GM23338 (cell line): ENCODE results near the gene DNAJC1.

Experiments
- CREB1 ChIP-seq: fragments of 250-450 bp; sonication (Bioruptor Pico); IDR thresholded peaks from 2 replicates; pipeline ENCODE4 v1.5.0; 2020; ENCODE audit warnings: low read depth, mild to moderate bottlenecking, moderate library complexity
- EZH2 ChIP-seq: fragments of 200-600 bp; sonication (generic); IDR thresholded peaks from one replicate; pipeline ENCODE4 v1.8.0; 2017; ENCODE audit warnings: antibody characterized with exemption, mild to moderate bottlenecking, low read depth; ENCODE audit not compliant: unreplicated experiment
- EZH2phosphoT487 ChIP-seq: fragments of 200-600 bp; sonication (generic); IDR thresholded peaks from one replicate; pipeline ENCODE4 v1.8.1; 2018; ENCODE audit warnings: antibody characterized with exemption; ENCODE audit not compliant: unreplicated experiment
- JUNB ChIP-seq: IDR thresholded peaks from one replicate; pipeline ENCODE4 v1.6.1; 2016; ENCODE audit warnings: antibody characterized with exemption; ENCODE audit not compliant: unreplicated experiment
- NANOG ChIP-seq: IDR thresholded peaks from 2 replicates; pipeline ENCODE4 v1.6.1; 2016; ENCODE audit warnings: antibody characterized with exemption, borderline replicate concordance
- POLR2AphosphoS5 ChIP-seq: IDR thresholded peaks from 2 replicates; pipeline ENCODE4 v1.6.1; 2016; ENCODE audit warnings: antibody characterized with exemption, low read depth
- STAT1 ChIP-seq: IDR thresholded peaks from one replicate; pipeline ENCODE4 v1.6.1; 2016; ENCODE audit warnings: antibody characterized with exemption; ENCODE audit not compliant: unreplicated experiment
- ZNF114 ChIP-seq: fragments of 250-450 bp; sonication (Bioruptor Pico); IDR thresholded peaks from 2 replicates; pipeline ENCODE4 v1.5.0; 2020; ENCODE audit warnings: mild to moderate bottlenecking, moderate library complexity
- ZNF331 ChIP-seq: fragments of 250-450 bp; sonication (Bioruptor Pico); IDR thresholded peaks from 2 replicates; pipeline ENCODE4 v1.5.0; 2020; ENCODE audit warnings: low read depth, mild to moderate bottlenecking, moderate library complexity
- TF ChIP-seq, protein P1 (sequence below), 2 experiments: fragments of 200-600 bp in 1 of 2; sonication (generic) in 1 of 2; conservative IDR thresholded peaks; 2 replicates each; pipeline versions ENCODE4 v1.5.1 to v1.6.1; 2016 to 2017; ENCODE audit warnings: antibody characterized with exemption in 2 of 2, low read depth in 2 of 2, mild to moderate bottlenecking in 2 of 2, moderate library complexity in 1 of 2
- TF ChIP-seq, protein P2 (sequence below): IDR thresholded peaks from one replicate; pipeline ENCODE4 v1.6.1; 2018; ENCODE audit warnings: antibody characterized with exemption; ENCODE audit not compliant: unreplicated experiment
- TF ChIP-seq, protein P3 (sequence below): IDR thresholded peaks from 2 replicates; pipeline ENCODE4 v1.6.1; 2016; ENCODE audit warnings: antibody characterized with exemption

DNA sequence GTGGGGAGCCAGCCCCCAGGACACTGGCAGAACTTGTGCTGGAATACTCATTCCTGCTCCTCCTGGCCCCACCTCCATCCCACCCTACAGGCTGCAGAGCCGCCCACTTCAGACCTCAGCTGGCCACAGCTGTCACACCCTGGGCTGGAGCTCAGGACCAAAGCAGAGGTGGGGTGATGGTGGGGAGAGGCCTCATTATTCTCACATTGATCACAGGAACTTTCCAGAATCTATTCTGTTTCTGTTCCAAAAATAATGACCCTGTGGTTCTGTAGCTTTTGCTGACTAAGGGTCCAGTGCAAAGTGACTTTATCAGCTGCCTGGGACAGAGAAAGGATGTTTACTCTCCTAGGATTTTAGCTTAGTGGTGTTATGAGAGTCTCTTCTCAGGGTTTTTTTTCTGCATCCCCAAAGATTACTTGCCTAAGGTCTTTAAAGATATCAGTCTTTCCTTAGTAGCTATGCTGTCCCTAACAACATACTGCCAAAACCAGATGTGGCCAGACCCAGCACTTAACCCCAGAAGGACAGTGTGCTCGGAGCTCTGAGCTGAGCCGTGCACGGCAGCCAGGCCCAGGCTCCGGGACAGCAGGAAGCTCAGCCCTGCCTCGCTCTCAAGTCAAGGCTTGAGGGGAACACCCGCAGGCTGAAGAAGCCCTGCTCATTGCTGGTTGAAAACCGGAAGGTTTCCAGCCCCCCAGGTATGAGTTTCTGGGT is 246.2 kb downstream of the DNAJC1 start:
- TF ChIP-seq, protein P1, sequence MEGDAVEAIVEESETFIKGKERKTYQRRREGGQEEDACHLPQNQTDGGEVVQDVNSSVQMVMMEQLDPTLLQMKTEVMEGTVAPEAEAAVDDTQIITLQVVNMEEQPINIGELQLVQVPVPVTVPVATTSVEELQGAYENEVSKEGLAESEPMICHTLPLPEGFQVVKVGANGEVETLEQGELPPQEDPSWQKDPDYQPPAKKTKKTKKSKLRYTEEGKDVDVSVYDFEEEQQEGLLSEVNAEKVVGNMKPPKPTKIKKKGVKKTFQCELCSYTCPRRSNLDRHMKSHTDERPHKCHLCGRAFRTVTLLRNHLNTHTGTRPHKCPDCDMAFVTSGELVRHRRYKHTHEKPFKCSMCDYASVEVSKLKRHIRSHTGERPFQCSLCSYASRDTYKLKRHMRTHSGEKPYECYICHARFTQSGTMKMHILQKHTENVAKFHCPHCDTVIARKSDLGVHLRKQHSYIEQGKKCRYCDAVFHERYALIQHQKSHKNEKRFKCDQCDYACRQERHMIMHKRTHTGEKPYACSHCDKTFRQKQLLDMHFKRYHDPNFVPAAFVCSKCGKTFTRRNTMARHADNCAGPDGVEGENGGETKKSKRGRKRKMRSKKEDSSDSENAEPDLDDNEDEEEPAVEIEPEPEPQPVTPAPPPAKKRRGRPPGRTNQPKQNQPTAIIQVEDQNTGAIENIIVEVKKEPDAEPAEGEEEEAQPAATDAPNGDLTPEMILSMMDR (conservative IDR thresholded peaks at IDR 0.05; ENCODE audit: low read depth in 2 of 2): no peak
- no peak for TF ChIP-seq EZH2
- TF ChIP-seq STAT1: no peak
- TF ChIP-seq CREB1: no peak
- no peak for TF ChIP-seq POLR2AphosphoS5
- no peak for TF ChIP-seq NANOG
- no peak for TF ChIP-seq ZNF114
- TF ChIP-seq, protein P2, sequence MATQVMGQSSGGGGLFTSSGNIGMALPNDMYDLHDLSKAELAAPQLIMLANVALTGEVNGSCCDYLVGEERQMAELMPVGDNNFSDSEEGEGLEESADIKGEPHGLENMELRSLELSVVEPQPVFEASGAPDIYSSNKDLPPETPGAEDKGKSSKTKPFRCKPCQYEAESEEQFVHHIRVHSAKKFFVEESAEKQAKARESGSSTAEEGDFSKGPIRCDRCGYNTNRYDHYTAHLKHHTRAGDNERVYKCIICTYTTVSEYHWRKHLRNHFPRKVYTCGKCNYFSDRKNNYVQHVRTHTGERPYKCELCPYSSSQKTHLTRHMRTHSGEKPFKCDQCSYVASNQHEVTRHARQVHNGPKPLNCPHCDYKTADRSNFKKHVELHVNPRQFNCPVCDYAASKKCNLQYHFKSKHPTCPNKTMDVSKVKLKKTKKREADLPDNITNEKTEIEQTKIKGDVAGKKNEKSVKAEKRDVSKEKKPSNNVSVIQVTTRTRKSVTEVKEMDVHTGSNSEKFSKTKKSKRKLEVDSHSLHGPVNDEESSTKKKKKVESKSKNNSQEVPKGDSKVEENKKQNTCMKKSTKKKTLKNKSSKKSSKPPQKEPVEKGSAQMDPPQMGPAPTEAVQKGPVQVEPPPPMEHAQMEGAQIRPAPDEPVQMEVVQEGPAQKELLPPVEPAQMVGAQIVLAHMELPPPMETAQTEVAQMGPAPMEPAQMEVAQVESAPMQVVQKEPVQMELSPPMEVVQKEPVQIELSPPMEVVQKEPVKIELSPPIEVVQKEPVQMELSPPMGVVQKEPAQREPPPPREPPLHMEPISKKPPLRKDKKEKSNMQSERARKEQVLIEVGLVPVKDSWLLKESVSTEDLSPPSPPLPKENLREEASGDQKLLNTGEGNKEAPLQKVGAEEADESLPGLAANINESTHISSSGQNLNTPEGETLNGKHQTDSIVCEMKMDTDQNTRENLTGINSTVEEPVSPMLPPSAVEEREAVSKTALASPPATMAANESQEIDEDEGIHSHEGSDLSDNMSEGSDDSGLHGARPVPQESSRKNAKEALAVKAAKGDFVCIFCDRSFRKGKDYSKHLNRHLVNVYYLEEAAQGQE: no peak
- TF ChIP-seq EZH2phosphoT487: no peak
- TF ChIP-seq, protein P3, sequence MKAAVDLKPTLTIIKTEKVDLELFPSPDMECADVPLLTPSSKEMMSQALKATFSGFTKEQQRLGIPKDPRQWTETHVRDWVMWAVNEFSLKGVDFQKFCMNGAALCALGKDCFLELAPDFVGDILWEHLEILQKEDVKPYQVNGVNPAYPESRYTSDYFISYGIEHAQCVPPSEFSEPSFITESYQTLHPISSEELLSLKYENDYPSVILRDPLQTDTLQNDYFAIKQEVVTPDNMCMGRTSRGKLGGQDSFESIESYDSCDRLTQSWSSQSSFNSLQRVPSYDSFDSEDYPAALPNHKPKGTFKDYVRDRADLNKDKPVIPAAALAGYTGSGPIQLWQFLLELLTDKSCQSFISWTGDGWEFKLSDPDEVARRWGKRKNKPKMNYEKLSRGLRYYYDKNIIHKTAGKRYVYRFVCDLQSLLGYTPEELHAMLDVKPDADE: no peak
- no peak for TF ChIP-seq ZNF331
- TF ChIP-seq JUNB: no peak
